Right cardiac atrium (tissue), 5 donors: Measurements from ENCODE around the gene MCCC1. TPM values are rescaled to one million over a fixed set of nuclear protein-coding genes. Genes with fewer than 3 reads are reported as not detected.
"Not testable (repeated sequence)": the region's sequence is repeated elsewhere in the genome, so short reads cannot be mapped to it uniquely, and the experiment has no call there.

ENCODE experiments used
- ATAC-seq, 2 donors: fragments of 200-7000 bp; cut with Tn5 transposase; one replicate each; pipeline versions ENCODE4 v1.8.0 to v1.9.1; 2020; ENCODE audit warnings: moderate library complexity in 2 of 2, mild to moderate bottlenecking in 1 of 2
- DNase-seq, 3 donors: peaks; one replicate each; pipeline ENCODE4 v3.0.0-alpha.2; 2020
- H3K27ac ChIP-seq: one replicate; pipeline ENCODE4 v1.5.1; 2013; ENCODE audit warnings: mild to moderate bottlenecking, low read length, control low read depth, moderate library complexity
- H3K27me3 ChIP-seq: one replicate; pipeline ENCODE4 v1.6.1; 2013; ENCODE audit not compliant: control insufficient read depth, insufficient read depth
- H3K4me1 ChIP-seq: one replicate; pipeline ENCODE4 v1.6.1; 2013; ENCODE audit warnings: low read length; ENCODE audit not compliant: control insufficient read depth, insufficient read depth
- H3K4me3 ChIP-seq: one replicate; pipeline ENCODE4 v1.5.1; 2013; ENCODE audit warnings: low read length, control low read depth
- H3K9me3 ChIP-seq: one replicate; pipeline ENCODE4 v1.6.1; 2013; ENCODE audit warnings: low read length; ENCODE audit not compliant: control insufficient read depth
- WGBS: extraction: QIAGEN DNeasy Blood & Tissue Kit; methylation state at CpG from one replicate; pipeline ENCODE4 v1.1.7; 2013; 5-methylcytosine and 5-hydroxymethylcytosine counted together
- intact Hi-C, 4 donors: fragments of 100-400 bp; cut with DNase I; formaldehyde crosslinking; loops; one replicate each; pipeline versions ENCODE4 v1.11.0 to v1.14.0; 2022 to 2023
- polyA plus RNA-seq: library from polyadenylated mRNA; stranded (reverse); fragments of 200-250 nt; gene quantifications from one replicate; pipeline ENCODE4 v1.2.3, GENCODE V29; 2013
- total RNA-seq, 4 donors: library from RNA; stranded (reverse); fragmentation: NEBNext Ultra II Directional; extraction: Animal tissue kit (Norgen Biotek cat#: 25700); gene quantifications; one replicate each; pipeline ENCODE4 v1.2.1, GENCODE V29; 2021
- donor health status: healthy with polysubstance abuse.
- donor health status: DM: no; HTN: yes; CAD: no.
- donor health status: DM: no; HTN: no; CAD: no.
- donor health status: DM: no; HTN: yes; CAD: no; lungs with severe emphysema.
- donor health status: DM: yes; HTN: yes; CAD: no.

MCCC1 gene
- total and polyA plus RNA-seq, 5 donors: 24.7 to 42.7 (median 29.7) TPM

- H3K4me3 ChIP-seq: no peak overlapping the region
- H3K4me1 ChIP-seq: no peaks in the 10 kb centered on the region
- DNase-seq: no peak
- intact Hi-C loops: no loop called here
- 87% methylated on average over 6 of the region's 6 CpGs for WGBS
- H3K27ac ChIP-seq: no peak overlapping the region
- no peaks in the 10 kb centered on the region for H3K27me3 ChIP-seq
- ATAC-seq: no peak
- H3K9me3 ChIP-seq: no peaks in the 10 kb centered on the region
Measured at GRCh38 chr3:183013856-183014255, 85.4 kb downstream of the MCCC1 start.

GRCh38 chr3:183013074-183013473, 86.2 kb downstream of the MCCC1 start:
- H3K4me1 ChIP-seq: no peaks in the 10 kb centered on the region
- no peaks in the 10 kb centered on the region for H3K27me3 ChIP-seq
- intact Hi-C loops: no loop called here
- no peak for DNase-seq
- H3K27ac ChIP-seq: no peak overlapping the region
- H3K9me3 ChIP-seq: no peaks in the 10 kb centered on the region
- no peak for ATAC-seq
- no peak overlapping the region for H3K4me3 ChIP-seq
- WGBS: 92% methylated on average over 5 of the region's 5 CpGs

- no peak overlapping the region for H3K27ac ChIP-seq
- ATAC-seq: no peak
- DNase-seq: no peak
- H3K4me1 ChIP-seq: no peaks in the 10 kb centered on the region
- no peaks in the 10 kb centered on the region for H3K9me3 ChIP-seq
- intact Hi-C loops: no loop called here
- H3K27me3 ChIP-seq: no peaks in the 10 kb centered on the region
- no peak overlapping the region for H3K4me3 ChIP-seq
Measured at GRCh38 chr3:183008800-183009199, 90.5 kb downstream of the MCCC1 start.

GRCh38 chr3:183008303-183008702, 91.0 kb downstream of the MCCC1 start:
- Histone ChIP-seq H3K4me1 (no peaks in the 10 kb centered on the region), H3K4me3 (no peak overlapping the region), H3K27me3 (no peaks in the 10 kb centered on the region), H3K27ac (no peak overlapping the region), H3K9me3 (no peaks in the 10 kb centered on the region)
- ATAC-seq (no peak), DNase-seq (no peak)
- intact Hi-C loops: no loop called here
- WGBS: 92% methylated on average over 4 of the region's 4 CpGs

GRCh38 chr3:183006396-183007002, 92.8 kb downstream of the MCCC1 start:
- Histone ChIP-seq H3K27ac (no peak overlapping the region), H3K9me3 (no peaks in the 10 kb centered on the region), H3K4me3 (no peak overlapping the region), H3K27me3 (no peaks in the 10 kb centered on the region), H3K4me1 (no peaks in the 10 kb centered on the region)
- ATAC-seq (no peak), DNase-seq (no peak)
- intact Hi-C loops: no loop called here
- 92% methylated on average over 10 of the region's 10 CpGs for WGBS

- H3K4me1 ChIP-seq: no peaks in the 10 kb centered on the region
- no peak overlapping the region for H3K4me3 ChIP-seq
- ATAC-seq (no peak), DNase-seq (no peak)
- WGBS: 71% methylated on average over 1 of the region's 1 CpG
- H3K27me3 ChIP-seq: no peaks in the 10 kb centered on the region
- no peak overlapping the region for H3K27ac ChIP-seq
- H3K9me3 ChIP-seq: no peaks in the 10 kb centered on the region
- intact Hi-C loops: no loop called here
Measured at GRCh38 chr3:182999767-183000166, 99.5 kb downstream of the MCCC1 start.

- H3K4me3 ChIP-seq, DNase-seq, H3K9me3 ChIP-seq, H3K4me1 ChIP-seq, ATAC-seq, H3K27ac ChIP-seq, intact Hi-C loops, H3K27me3 ChIP-seq: not testable (repeated sequence)
- WGBS: 95% methylated on average over 4 of the region's 4 CpGs
Measured at GRCh38 chr3:182993486-182994201, 105.7 kb downstream of the MCCC1 start.

- ATAC-seq: no peak
- Histone ChIP-seq H3K9me3 (no peaks in the 10 kb centered on the region), H3K4me1 (no peaks in the 10 kb centered on the region), H3K4me3 (no peak overlapping the region), H3K27me3 (no peaks in the 10 kb centered on the region), H3K27ac (no peak overlapping the region)
- WGBS: 69% methylated on average over 3 of the region's 3 CpGs
- intact Hi-C loops: no loop called here
- no peak for DNase-seq
Measured at GRCh38 chr3:182989566-182989965, 109.7 kb downstream of the MCCC1 start.

- Histone ChIP-seq H3K27ac (no peak overlapping the region), H3K4me1 (no peaks in the 10 kb centered on the region), H3K9me3 (no peaks in the 10 kb centered on the region), H3K4me3 (no peak overlapping the region), H3K27me3 (no peaks in the 10 kb centered on the region)
- 83% methylated on average over 6 of the region's 6 CpGs for WGBS
- no peak for DNase-seq
- ATAC-seq: no peak
- intact Hi-C loops: no loop called here
Measured at GRCh38 chr3:182986021-182986420, 113.3 kb downstream of the MCCC1 start.

- H3K4me3 ChIP-seq: no peak overlapping the region
- H3K27me3 ChIP-seq: no peaks in the 10 kb centered on the region
- intact Hi-C loops: no loop called here
- H3K27ac ChIP-seq: no peak overlapping the region
- ATAC-seq (no peak), DNase-seq (no peak)
- no peaks in the 10 kb centered on the region for H3K9me3 ChIP-seq
- H3K4me1 ChIP-seq: no peaks in the 10 kb centered on the region
Measured at GRCh38 chr3:182983876-182984275, 115.4 kb downstream of the MCCC1 start.

- no peaks in the 10 kb centered on the region for H3K9me3 ChIP-seq
- DNase-seq (peak; percentile 22 to 64 (median 62)), ATAC-seq (peak; percentile 22 to 27)
- H3K27me3 ChIP-seq: no peaks in the 10 kb centered on the region
- peak overlapping the region; percentile 99 for H3K4me3 ChIP-seq
- intact Hi-C loops: no loop called here
- peak overlapping the region; percentile 5 for H3K27ac ChIP-seq
- 70% methylated on average over 10 of the region's 10 CpGs for WGBS
- peaks cover 3% of the 10 kb centered on the region for H3K4me1 ChIP-seq
Measured at GRCh38 chr3:182981038-182981380, 118.3 kb downstream of the MCCC1 start.
